ENCODE results near the gene GRID1.

The GRID1 gene

GRCh38 chr10:86291616-86292340 lies 74.8 kb downstream of the GRID1 start:
- no peak for DNase-seq

GRCh38 chr10:86290933-86291615 lies 75.5 kb downstream of the GRID1 start:
- DNase-seq: no peak

DNA sequence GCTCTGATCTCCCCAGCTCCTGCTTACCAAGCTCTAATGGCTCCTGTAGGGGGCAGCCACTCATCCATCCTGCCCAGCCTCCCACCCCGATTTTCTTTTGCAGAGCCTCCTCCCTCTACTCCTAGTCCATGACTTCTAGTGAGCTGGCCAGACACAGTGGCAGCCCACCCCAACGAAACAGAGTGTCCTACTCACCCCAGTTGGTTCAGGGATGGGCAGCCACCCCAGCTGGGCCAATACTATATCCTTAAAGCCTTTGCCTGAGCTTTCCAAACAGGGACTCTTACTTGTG lies 77.1 kb downstream of the GRID1 start:
- DNase-seq: no peak

DNA sequence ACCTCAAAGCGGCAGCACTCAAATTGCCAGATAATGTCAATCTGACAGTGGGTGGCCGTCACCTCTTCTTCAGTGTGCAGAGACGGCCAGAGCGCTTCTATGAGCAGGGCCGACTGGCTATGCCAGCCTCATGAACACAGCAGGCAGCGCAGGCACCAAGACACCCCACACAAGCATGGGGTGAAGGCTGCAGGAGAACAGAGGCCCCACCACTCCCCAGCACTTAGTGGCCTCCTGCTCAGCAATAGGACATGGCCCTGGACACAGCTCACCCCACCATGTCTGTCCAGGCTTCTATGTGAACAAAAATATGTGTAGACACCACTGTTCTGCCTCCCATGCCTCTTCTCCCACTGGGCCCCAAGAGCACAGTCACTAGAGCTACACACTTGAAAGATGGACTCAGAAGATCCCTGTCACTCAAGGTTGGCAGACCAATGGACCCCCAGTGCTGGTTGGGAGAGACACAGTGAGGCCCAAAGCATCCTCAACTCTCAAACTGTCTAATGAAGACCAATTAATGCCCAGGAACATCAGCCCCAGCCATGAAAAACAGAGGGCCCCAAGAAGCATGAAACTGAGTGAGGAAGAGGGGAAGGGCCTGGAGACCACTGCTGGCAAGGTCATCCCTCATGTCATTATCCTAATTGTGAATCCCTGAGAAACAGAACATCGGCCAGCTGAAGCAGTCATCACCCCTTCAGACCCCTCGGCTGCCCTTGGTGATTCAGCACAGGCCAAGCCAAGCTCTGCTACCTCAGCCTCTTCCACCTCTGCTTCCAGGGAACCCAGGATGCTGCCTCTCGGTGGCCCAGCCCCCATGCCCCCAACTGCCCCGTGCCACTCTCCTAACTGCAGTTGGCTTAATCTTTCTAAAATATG lies 77.7 kb downstream of the GRID1 start:
- DNase-seq: no peak

GRCh38 chr10:86287966-86288579 lies 78.5 kb downstream of the GRID1 start:
- DNase-seq: no peak

DNA sequence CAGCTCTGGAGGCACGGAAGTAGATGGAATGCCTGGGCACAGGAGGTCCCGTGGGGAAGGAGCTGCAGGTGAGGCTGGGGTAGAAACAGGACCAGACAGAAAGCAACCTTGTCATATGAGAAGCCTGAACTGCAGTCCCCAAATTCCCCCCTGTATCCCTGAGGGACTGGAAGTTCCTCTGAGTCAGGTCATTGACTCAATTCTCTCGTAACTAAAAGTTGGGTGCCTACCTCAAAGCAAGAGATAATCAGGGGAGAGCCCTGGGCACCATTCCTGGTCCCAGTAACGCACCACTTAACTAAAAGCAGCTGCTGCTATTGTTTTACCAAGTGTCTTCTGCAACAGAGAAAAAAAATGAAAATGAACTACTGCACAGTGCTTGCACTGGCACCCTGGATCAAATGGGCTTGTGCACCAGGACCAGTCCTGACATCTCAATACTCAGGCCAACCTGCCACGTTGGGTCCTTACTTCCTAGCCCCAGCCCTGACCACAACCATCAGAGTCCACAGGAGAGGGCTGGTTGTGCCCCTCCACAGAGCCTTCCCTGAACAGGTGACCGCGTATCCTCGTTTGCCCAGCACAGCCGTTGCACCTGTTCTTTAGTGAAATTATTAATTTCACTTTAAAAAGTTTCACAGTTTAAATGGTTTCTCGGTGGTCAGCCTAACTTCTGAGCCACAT lies 79.3 kb downstream of the GRID1 start:
- DNase-seq: no peak

DNA sequence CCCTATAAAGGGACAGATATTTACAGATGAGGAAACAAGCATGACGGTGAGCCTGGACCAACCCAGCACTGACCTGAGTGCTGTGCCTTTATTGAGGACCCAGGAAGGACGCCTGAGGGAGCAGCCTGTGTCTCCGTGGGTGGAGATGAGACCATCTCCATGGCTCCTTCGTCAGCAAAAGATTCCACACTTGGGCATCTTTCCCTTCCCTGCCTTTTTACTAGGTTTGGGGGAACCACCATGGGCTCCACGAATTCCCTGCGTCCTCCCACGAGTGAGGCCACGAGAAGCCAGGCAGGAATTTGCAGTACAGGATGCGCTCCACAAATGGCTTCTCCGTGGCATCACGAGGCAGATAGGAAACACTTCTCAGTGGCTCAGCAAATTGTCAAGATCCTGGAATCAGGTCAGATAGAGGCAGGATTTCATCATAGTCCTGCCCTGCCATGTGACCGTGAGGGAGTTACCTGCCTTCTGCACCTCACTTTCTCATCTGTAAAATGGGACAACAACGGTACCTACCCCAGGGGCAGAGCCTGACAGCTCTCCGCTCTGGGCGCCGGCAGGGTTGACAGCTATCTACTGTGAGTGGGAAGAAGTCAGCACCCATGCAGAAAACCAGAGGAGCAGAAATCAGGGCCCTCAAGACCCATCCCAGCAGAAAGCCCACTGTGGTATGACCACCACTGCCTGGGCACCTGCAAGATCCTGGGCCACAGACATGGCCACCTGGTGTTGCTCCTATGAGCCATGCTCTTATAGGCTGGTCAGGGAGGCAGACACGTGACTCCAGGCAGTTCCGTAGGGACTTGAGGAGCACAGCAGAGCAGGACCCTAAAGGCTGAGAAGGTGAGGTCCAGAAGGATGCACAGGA lies 80.1 kb downstream of the GRID1 start:
- no peak for DNase-seq

DNA sequence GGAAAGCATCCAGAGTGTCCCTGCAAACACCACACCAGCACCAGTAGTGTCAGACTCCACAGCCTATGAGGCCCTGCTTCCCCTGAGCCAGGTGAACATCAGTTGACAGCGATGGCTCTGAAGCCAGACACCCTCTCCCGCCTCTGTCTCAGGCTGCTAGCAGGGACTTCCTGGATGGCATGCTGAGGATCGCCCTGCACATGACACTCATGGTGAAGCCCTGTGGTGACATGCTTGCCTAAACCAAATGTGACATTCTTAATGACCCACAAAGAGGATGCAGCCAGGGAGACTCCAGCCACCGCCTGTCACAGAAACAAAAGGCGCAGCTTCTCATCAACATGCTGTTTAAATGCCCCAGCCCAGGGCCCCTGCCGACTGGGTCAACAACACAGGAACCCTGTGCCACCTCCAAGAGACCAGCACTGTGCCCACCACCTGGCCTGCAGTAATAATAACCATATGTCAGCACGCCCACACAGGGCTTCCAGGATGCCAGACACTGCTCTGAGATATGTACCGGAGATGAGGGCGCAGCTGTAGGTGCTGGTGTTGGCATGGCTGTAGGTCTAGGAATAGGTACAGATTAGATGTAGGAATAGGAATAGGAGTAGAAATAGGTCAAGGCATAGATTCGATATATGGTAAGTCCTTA lies 81.3 kb downstream of the GRID1 start:
- no peak for DNase-seq

GRCh38 chr10:86284355-86285105 lies 82.1 kb downstream of the GRID1 start:
- DNase-seq: no peak

GRCh38 chr10:86283466-86284287 lies 82.9 kb downstream of the GRID1 start:
- DNase-seq: no peak

GRCh38 chr10:86282664-86283465 lies 83.7 kb downstream of the GRID1 start:
- DNase-seq: no peak

DNA sequence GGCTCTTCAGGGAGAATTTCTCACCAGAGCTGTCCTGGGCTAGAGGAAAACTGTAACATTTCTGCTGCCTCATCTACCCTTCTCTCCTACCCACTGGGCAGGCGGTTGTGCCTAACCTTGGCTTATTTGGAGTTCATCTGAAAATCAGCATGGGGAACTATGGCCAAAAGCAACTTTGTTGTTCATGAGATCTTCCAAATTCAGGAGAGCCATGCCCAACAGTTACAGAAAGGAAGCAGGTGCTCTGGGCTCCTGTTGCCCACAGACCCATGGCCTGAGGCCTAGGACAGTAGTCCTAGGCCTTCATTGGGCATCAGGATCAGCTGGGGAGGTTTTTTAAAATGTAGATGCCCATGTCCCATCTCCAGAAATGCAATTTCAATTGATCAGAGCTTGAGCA lies 85.2 kb downstream of the GRID1 start:
- DNase-seq: no peak

- DNase-seq: no peak
Observed at GRCh38 chr10:86269332-86269731, 97.3 kb downstream of the GRID1 start.

GRCh38 chr10:86267286-86268195 lies 99.1 kb downstream of the GRID1 start:
- peak in 1 of 2 donors; percentile 20 for DNase-seq

DNA sequence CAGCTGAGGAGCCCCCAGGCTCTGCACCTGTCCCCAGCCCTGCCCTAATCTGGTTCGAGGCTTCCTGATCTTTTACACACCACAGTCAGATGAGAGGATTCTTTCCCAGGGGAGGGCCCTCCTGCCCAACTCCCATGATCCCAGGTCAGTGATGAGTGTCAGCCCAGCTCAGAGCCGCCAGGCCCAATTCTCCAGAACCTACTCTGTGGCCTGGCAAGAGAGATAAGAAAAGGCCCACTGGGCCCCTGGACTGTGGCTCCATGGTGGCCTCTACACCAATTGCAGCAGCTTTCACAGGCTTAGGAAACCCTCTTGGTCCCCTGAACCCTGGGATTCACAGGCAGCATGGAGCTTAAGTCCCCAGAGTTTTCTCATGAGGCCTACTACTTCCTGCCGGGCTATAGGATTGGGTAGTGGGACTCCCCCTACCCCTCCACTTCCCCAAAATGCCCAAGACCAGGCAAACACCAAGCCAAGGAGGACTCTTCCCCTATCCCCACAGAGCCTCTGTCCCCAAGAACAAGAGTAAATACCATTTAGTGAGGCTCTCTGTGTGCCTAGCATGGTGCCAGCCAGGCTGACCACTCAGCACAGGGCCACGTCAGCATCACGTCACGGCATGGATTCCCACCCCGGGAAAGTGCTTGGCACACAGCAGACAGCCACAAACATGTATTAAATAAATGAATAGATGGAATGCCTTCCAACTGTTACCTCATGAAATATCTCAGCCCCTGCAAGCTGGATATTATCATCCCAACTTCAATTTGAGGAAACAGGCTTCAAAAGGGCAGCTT lies 100.0 kb downstream of the GRID1 start:
- DNase-seq: no peak

- DNase-seq: no peak
Observed at GRCh38 chr10:86265895-86266259, 100.7 kb downstream of the GRID1 start.
